ENCODE data around the gene DGKH. TPM values are rescaled to one million over a fixed set of nuclear protein-coding genes. Genes with fewer than 3 reads are reported as not detected.
"Not testable (repeated sequence)": the region's sequence is repeated elsewhere in the genome, so short reads cannot be mapped to it uniquely, and the experiment has no call there.

The DGKH gene
- total and polyA plus RNA-seq, 10 of the 15 experiments (the other 5 are each of a cell fraction or from before 2014, with no cell fraction given): 1.3 to 15.2 (median 7.3) TPM

GRCh38 chr13:42140494-42140893 is 92.0 kb downstream of the DGKH start (continued):
- peak; percentile 72 for TF ChIP-seq CREB1 (IDR thresholded peaks at IDR 0.05; ENCODE audit: low read depth)
- TF ChIP-seq, protein P1, sequence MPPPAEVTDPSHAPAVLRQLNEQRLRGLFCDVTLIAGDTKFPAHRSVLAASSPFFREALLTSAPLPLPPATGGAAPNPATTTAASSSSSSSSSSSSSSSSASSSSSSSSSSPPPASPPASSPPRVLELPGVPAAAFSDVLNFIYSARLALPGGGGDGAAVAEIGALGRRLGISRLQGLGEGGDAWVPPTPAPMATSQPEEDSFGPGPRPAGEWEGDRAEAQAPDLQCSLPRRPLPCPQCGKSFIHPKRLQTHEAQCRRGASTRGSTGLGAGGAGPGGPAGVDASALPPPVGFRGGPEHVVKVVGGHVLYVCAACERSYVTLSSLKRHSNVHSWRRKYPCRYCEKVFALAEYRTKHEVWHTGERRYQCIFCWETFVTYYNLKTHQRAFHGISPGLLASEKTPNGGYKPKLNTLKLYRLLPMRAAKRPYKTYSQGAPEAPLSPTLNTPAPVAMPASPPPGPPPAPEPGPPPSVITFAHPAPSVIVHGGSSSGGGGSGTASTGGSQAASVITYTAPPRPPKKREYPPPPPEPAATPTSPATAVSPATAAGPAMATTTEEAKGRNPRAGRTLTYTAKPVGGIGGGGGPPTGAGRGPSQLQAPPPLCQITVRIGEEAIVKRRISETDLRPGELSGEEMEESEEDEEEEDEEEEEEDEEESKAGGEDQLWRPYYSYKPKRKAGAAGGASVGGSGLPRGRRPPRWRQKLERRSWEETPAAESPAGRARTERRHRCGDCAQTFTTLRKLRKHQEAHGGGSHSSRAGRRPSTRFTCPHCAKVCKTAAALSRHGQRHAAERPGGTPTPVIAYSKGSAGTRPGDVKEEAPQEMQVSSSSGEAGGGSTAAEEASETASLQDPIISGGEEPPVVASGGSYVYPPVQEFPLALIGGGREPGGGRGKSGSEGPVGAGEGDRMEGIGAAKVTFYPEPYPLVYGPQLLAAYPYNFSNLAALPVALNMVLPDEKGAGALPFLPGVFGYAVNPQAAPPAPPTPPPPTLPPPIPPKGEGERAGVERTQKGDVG (CRISPR knock-in tag; IDR thresholded peaks at IDR 0.05): no peak
- TF ChIP-seq, protein P2, sequence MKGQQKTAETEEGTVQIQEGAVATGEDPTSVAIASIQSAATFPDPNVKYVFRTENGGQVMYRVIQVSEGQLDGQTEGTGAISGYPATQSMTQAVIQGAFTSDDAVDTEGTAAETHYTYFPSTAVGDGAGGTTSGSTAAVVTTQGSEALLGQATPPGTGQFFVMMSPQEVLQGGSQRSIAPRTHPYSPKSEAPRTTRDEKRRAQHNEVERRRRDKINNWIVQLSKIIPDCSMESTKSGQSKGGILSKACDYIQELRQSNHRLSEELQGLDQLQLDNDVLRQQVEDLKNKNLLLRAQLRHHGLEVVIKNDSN (IDR thresholded peaks at IDR 0.05; ENCODE audit: borderline replicate concordance, extremely low read length, insufficient read depth, low read depth, low read length): no peak

- WGBS (ENCODE audit: insufficient coverage, insufficient replicate concordance, low lambda C conversion rate, missing lambda C conversion rate): 100% methylated on average over 2 of the region's 2 CpGs
- intact Hi-C loops (cut with micrococcal nuclease; ENCODE audit: unreplicated experiment); H3K9ac ChIP-seq (ENCODE audit: control insufficient read depth, insufficient read depth, low read length); in situ Hi-C loops (cut with MboI); H3K27me3 ChIP-seq (replicated peaks in 1 of 2; ENCODE audit: control insufficient read depth in 2 of 2, insufficient read depth in 2 of 2, low read length in 1 of 2); H3K4me2 ChIP-seq (ENCODE audit: control insufficient read depth, insufficient read depth); FAIRE-seq; ATAC-seq; H4K20me1 ChIP-seq (ENCODE audit: control insufficient read depth, insufficient read depth); H3K4me3 ChIP-seq; DNase-seq (ENCODE audit: low read depth, low spot score); CTCF ChIA-PET; H3K27ac ChIP-seq (ENCODE audit: control insufficient read depth, insufficient read depth); H3K4me1 ChIP-seq (ENCODE audit: control insufficient read depth, insufficient read depth, low read length); BruUV-seq (replicated peaks); H3K79me2 ChIP-seq (ENCODE audit: control insufficient read depth, insufficient read depth, low read length); POLR2A ChIA-PET; H2AFZ ChIP-seq (ENCODE audit: control insufficient read depth, low read depth, low read length); H3K9me3 ChIP-seq (replicated peaks; ENCODE audit: control insufficient read depth, insufficient read depth, low read length); H3K36me3 ChIP-seq (ENCODE audit: control insufficient read depth in 2 of 2, insufficient read depth in 2 of 2, low read length in 1 of 2): not testable (repeated sequence)
- SMC1A ChIA-PET (ENCODE audit: uncharacterized antibody, unreplicated experiment): interaction anchor here (0.9 to 1.2 kb wide), 2 partner anchors 12 to 19 kb away, joined by 3 to 4 read pairs; no protein-coding TSS in a partner anchor
- RAD21 ChIA-PET (ENCODE audit: unreplicated experiment): interaction anchor here (0.7 to 1.0 kb wide), 2 partner anchors 9 to 21 kb away, joined by 3 read pairs; no protein-coding TSS in a partner anchor
These were observed 92.6 kb downstream of the DGKH start for GRCh38 chr13:42141052-42141451.
